OCI-LY1 (cell line): ENCODE results near the gene HEXD.

ENCODE experiments used
- CTCF ChIP-seq: fragments of 200-600 bp; sonication (generic), shearing (Covaris generic); IDR thresholded peaks from 2 replicates; pipeline ENCODE4 v1.5.1; 2017; ENCODE audit warnings: mild to moderate bottlenecking, antibody characterized with exemption, low read length, moderate library complexity, mixed read lengths
- EZH2 ChIP-seq: fragments of 200-600 bp; sonication (generic), shearing (Covaris generic); IDR thresholded peaks from 2 replicates; pipeline ENCODE4 v1.8.0; 2017; ENCODE audit warnings: borderline replicate concordance, mixed run types, mild to moderate bottlenecking, antibody characterized with exemption, low read length, moderate library complexity, mixed read lengths

- TF ChIP-seq CTCF (no peak), EZH2 (no peak)
These were observed 16.0 kb downstream of the HEXD start for GRCh38 chr17:82434216-82434565.
